Stimulated activated CD4-positive, alpha-beta T cell treated with anti-CD3 and anti-CD28 coated beads, Interleukin-2, amount 100 ng/mL, for 48 hours (primary cell): ENCODE results near the gene BTBD16.

Experiments
- DNase-seq, 2 donors: peaks; one replicate each; pipeline ENCODE4 v3.0.0-alpha.2; 2020

BTBD16 gene

DNA sequence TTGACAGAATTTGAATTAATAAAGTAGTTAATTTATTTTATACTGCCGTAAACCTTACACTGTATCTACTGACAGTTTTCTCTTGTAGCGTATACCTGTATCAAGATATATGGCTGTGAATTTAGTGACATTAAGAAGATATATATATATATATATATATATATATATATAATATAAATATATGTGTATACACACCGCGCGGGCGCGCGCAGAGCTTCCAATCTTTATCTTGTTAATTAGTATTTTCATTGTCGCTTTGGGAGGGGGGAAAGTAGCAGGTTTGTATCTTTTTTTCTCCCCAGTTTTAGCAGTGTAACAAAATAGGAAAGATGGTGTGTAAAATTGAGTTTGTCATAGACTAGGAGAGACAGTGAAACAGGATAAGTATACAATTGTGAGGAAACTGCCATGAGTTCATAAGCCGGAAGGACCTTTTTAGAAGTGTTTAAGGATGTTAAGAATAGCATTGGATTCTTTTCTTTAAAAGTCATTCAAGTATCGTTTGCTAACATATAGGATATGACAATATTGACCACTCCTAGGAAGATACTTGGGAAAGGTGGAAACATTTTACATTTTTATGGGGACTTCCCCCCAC lies 105.4 kb downstream of the BTBD16 start:
- no peak for DNase-seq

DNA sequence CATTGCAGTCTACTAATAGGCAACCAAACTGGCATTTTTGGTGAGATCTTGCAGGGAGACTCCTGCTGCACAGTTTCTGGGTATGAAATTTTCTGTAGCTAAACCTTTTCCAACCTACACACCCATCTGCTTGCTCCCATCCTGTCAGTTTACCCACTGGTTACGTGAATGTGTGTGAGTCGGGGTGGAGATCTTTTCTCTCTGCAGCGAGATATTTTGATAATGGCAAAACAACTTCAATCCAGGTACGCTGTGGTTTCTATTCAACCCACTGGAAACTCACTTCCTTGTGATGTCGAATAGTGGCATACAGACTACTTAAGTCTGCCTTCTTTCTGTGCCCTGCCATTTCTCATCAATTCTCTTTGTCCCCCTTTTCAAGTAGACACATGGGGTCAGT lies 107.9 kb downstream of the BTBD16 start:
- no peak for DNase-seq

DNA sequence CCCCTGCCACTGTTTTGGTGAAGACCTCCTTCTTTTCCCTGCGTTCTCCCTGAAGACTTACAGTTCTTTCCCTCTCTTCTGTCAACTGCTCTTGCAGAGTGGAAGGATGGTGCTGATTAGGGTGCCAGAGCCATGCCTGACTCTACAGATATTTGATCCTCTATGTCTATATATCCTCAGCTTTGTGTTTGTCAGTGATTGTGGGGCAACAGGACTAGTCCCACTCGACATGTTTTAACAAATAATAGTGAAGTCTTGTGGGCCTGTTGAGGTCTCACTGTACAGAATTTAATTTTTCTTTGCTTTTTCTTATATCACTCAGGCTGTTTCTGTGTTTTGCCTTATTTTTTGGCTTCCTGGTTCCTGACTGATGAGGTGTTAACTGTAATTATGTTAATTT lies 108.4 kb downstream of the BTBD16 start:
- no peak for DNase-seq

DNA sequence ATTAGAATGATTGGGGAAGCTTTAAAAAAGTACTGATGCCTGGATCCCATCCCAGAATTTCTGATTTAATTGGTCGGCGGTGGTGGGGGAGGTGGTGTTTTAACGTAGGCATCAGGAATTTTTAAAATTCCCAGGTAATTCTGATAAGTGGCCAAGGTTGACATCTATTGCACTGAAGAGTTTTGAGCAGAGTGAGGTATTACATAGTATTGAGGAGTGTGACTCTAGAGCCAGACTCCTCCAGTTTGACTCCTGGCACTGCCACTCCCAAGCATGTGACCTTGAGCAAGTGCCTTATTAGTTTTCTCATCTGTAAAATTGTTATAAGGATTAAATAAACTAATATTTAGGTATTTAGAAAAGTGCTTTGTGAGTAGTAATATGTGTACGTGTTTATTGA lies 109.6 kb downstream of the BTBD16 start:
- no peak for DNase-seq

DNA sequence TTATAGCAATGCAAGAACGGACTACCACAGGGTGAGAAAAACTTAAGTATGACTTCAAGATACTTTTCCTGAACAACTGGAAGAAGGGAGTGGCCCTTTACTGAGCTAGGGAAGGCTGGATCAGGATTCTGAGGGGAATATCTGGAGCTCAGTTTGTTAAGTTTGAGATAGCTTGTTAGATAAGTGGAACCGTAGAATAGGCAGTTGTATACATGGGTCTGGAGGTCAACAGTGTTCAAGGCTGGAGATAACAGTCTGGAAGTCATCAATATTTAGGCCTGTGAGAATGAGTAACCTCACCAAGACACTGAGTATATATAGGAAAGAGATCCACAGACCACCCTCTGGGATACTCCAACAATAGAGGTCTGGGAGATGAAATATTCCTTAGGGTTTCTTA lies 110.6 kb downstream of the BTBD16 start:
- no peak for DNase-seq

DNA sequence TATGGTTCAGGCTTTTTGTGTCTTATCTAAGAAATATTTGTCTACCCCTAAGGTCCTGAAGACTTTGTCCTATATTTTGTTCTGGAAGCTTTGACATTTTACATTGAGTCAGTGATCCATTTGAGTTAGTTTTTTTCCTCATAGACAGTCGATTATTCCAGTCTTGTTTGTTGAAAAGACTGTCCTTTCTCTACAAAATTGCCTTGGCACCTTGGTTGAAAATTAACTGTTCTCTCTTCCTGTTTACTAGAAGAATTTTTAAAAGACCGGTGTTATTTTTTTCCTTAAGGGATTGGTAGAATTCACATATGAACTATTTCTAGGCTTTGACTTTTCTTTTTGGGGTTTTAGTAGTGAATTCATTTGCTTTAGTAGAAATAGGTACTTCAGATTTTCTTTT lies 115.4 kb downstream of the BTBD16 start:
- no peak for DNase-seq

DNA sequence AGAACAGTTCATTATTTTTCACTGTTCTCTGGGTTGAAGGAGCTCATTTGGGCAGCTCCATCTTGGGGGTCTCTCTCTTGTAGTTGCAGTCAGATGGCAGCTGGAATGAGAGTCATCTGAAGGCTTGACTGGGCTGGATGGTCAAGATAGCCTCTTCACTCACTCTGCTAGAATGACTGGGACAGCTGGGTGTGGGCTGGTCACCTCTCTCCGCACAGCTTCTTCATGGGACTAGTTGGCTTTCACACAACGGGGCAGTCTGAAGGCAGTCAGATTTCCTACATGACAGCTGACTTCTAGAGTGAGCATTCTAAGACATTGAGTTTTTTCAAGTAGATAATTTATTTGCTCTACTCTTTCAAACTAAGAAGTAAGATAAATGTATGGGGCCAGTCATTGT lies 116.5 kb downstream of the BTBD16 start:
- no peak for DNase-seq
